Smooth muscle cell (in vitro differentiated cells): ENCODE results near the gene MAP6. TPM values are rescaled to one million over a fixed set of nuclear protein-coding genes. Genes with fewer than 3 reads are reported as not detected.

Experiments used
- DNase-seq: peaks from one replicate; lab custom pipeline; 2025; ENCODE audit not compliant: unreplicated experiment; lab: John Stamatoyannopoulos, UW
- H2AFZ ChIP-seq: fragments of 200-600 bp; sonication (generic); 2 replicates; pipeline ENCODE4 v1.6.0; 2016; ENCODE audit warnings: antibody characterized with exemption, low read depth, mild to moderate bottlenecking
- H3F3A ChIP-seq: fragments of 200-600 bp; sonication (generic); 2 replicates; pipeline ENCODE4 v1.6.0; 2017; ENCODE audit warnings: antibody characterized with exemption, low read depth
- H3K27ac ChIP-seq: fragments of 200-600 bp; sonication (generic); 2 replicates; pipeline ENCODE4 v1.5.1; 2016; ENCODE audit warnings: low read depth, mild to moderate bottlenecking
- H3K27me3 ChIP-seq: fragments of 200-600 bp; sonication (generic); 2 replicates; pipeline ENCODE4 v1.6.1; 2016; ENCODE audit warnings: low read depth, mild to moderate bottlenecking
- H3K36me3 ChIP-seq: fragments of 200-600 bp; sonication (generic); 2 replicates; pipeline ENCODE4 v1.5.1; 2016; ENCODE audit warnings: low read depth
- H3K4me1 ChIP-seq: fragments of 200-600 bp; sonication (generic); 2 replicates; pipeline ENCODE4 v1.5.1; 2016; ENCODE audit warnings: low read depth
- H3K4me2 ChIP-seq: fragments of 200-600 bp; sonication (generic); 2 replicates; pipeline ENCODE4 v1.6.0; 2016; ENCODE audit warnings: mild to moderate bottlenecking
- H3K4me3 ChIP-seq: fragments of 200-600 bp; sonication (generic); 2 replicates; pipeline ENCODE4 v1.5.1; 2016; ENCODE audit warnings: mild to moderate bottlenecking
- H3K79me2 ChIP-seq: fragments of 200-600 bp; sonication (generic); 2 replicates; pipeline ENCODE4 v1.6.0; 2016; ENCODE audit warnings: low read depth, mild to moderate bottlenecking
- H3K9ac ChIP-seq: fragments of 200-600 bp; sonication (generic); 2 replicates; pipeline ENCODE4 v1.6.0; 2016; ENCODE audit warnings: low read depth
- H3K9me3 ChIP-seq: fragments of 200-600 bp; sonication (generic); replicated peaks from 2 replicates; pipeline ENCODE4 v1.5.1; 2016; ENCODE audit warnings: low read depth
- H4K20me1 ChIP-seq: fragments of 200-600 bp; sonication (generic); 2 replicates; pipeline ENCODE4 v1.6.0; 2016; ENCODE audit warnings: low read depth
- WGBS: methylation state at CpG from one replicate; pipeline ENCODE4 v1.1.7; 2016; ENCODE audit warnings: low lambda C conversion rate; 5-methylcytosine and 5-hydroxymethylcytosine counted together
- polyA plus RNA-seq: library from polyadenylated mRNA; unstranded; fragments of >200 nt; fragmentation: Nextera tagmentation; extraction: Ambion mirVana; gene quantifications from 2 replicates; pipeline ENCODE4 v1.2.1, GENCODE V29; 2016
- total RNA-seq: library from RNA; depleted of rRNA; stranded (reverse); fragments of >200 nt; gene quantifications from 2 replicates; pipeline ENCODE4 v1.2.3, GENCODE V29; 2014
- TF ChIP-seq, protein P1 (sequence below): fragments of 200-600 bp; sonication (generic); IDR thresholded peaks from 2 replicates; pipeline ENCODE4 v1.5.1; 2017; ENCODE audit warnings: borderline replicate concordance, mild to moderate bottlenecking, antibody characterized with exemption; ENCODE audit not compliant: insufficient read depth, poor library complexity, severe bottlenecking

Gene MAP6
- total and polyA plus RNA-seq, 2 experiments from 2014 or later, result 0.22 to 0.43 TPM

DNA sequence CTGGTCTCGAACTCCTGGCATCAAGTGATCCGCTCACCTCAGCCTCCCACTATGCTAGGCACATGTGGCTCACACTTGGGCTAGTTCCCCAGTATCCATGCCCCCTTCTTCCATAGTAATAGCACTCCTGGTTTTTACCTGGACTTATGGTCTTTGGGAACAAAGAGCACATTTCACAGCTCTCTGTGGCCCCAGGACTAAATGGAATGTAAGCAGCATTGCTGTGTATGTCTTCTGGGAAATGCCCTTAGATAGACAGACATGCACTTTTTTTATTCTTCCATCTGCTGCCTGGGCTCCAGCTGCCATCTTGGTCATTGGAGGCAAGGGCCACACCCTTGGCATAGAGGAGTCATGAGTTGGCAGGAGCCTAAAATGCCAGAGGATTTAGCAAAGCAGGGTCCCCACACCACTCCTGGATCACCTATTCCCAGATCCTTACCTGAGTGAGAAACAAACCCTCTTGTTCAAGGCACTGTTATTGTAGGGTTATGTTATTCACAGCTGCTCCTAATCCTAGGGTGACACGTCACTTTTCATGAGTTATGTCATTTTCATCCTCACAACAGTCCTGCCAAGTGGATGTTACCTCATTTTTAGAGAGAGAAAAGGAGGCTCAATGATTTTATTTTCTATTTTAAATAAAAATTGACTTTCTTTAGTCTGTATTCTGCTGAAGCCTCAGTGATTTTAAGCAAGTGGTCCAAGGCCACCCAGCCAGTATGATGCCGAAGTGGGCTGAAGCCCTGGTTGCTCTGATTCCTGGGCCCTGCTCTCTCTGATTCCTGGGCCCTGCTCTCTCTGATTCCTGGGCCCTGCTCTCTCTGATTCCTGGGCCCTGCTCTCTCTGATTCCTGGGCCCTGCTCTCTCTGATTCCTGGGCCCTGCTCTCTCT, 127.4 kb downstream of the MAP6 start:
- no peaks in the 10 kb centered on the region for H3K4me1 ChIP-seq
- H3K27me3 ChIP-seq, result no peaks in the 10 kb centered on the region
- DNase-seq, result no peak
- H3K4me3 ChIP-seq, result no peak overlapping the region
- no peaks in the 10 kb centered on the region for H3K9me3 ChIP-seq
- no peaks in the 10 kb centered on the region for H3K36me3 ChIP-seq
- WGBS, result 98% methylated on average over 4 of the region's 4 CpGs
- H3F3A ChIP-seq, result no peaks in the 10 kb centered on the region
- no peak overlapping the region for H2AFZ ChIP-seq
- H3K4me2 ChIP-seq, result no peak overlapping the region
- H4K20me1 ChIP-seq, result no peaks in the 10 kb centered on the region
- H3K27ac ChIP-seq, result no peak overlapping the region
- TF ChIP-seq, protein P1, sequence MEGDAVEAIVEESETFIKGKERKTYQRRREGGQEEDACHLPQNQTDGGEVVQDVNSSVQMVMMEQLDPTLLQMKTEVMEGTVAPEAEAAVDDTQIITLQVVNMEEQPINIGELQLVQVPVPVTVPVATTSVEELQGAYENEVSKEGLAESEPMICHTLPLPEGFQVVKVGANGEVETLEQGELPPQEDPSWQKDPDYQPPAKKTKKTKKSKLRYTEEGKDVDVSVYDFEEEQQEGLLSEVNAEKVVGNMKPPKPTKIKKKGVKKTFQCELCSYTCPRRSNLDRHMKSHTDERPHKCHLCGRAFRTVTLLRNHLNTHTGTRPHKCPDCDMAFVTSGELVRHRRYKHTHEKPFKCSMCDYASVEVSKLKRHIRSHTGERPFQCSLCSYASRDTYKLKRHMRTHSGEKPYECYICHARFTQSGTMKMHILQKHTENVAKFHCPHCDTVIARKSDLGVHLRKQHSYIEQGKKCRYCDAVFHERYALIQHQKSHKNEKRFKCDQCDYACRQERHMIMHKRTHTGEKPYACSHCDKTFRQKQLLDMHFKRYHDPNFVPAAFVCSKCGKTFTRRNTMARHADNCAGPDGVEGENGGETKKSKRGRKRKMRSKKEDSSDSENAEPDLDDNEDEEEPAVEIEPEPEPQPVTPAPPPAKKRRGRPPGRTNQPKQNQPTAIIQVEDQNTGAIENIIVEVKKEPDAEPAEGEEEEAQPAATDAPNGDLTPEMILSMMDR, result no peak
- no peak overlapping the region for H3K9ac ChIP-seq
- no peaks in the 10 kb centered on the region for H3K79me2 ChIP-seq

DNA sequence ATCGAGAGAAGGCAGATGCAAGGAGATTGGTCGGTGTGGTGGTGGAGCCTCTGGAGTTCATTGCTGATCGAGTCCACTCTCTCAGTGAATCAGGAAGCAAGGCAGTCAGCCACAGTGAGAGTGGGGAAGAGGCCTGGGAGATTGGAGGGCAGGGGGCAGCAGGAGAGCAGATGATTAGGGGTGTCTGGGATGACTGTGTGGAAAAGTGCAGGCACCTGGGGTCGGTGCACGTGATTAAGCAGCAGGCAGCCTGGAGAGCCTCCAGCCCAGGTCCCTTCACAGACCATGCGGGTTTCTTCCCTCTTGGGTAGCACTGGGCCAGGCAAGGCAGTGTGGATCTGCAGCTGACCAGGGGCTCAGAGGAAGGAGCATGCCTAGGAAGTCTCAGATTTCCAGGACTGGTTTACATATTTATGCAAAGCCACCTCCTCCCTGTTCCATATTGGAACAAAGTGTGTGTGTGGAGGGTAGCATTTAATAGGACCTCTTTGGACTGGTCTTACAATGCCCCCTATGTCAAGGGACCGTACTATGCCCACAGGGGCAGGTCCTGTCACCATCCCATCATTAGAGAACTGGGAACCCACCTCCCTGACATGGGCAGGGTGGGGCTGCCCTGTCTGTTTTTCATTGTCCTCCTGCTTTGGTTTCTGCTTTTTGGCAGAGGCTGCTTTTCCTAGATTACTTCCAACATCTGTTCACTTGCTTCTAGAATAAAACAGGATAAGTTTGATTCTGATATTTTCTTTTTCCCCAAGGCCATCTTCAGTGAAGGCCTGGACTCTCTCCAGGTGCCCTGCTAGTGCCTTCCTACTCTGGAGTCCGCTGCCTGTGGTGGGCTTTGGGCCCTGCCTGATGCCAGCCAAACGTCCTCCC, 129.1 kb downstream of the MAP6 start:
- H4K20me1 ChIP-seq, result no peaks in the 10 kb centered on the region
- H3F3A ChIP-seq, result no peaks in the 10 kb centered on the region
- no peaks in the 10 kb centered on the region for H3K79me2 ChIP-seq
- no peaks in the 10 kb centered on the region for H3K4me1 ChIP-seq
- no peak for DNase-seq
- H3K27me3 ChIP-seq, result no peaks in the 10 kb centered on the region
- no peak overlapping the region for H3K27ac ChIP-seq
- no peak overlapping the region for H2AFZ ChIP-seq
- no peak overlapping the region for H3K4me3 ChIP-seq
- no peak overlapping the region for H3K4me2 ChIP-seq
- TF ChIP-seq, protein P1, result no peak
- H3K9ac ChIP-seq, result no peak overlapping the region
- no peaks in the 10 kb centered on the region for H3K9me3 ChIP-seq
- no peaks in the 10 kb centered on the region for H3K36me3 ChIP-seq
- WGBS, result 87% methylated on average over 8 of the region's 9 CpGs

DNA sequence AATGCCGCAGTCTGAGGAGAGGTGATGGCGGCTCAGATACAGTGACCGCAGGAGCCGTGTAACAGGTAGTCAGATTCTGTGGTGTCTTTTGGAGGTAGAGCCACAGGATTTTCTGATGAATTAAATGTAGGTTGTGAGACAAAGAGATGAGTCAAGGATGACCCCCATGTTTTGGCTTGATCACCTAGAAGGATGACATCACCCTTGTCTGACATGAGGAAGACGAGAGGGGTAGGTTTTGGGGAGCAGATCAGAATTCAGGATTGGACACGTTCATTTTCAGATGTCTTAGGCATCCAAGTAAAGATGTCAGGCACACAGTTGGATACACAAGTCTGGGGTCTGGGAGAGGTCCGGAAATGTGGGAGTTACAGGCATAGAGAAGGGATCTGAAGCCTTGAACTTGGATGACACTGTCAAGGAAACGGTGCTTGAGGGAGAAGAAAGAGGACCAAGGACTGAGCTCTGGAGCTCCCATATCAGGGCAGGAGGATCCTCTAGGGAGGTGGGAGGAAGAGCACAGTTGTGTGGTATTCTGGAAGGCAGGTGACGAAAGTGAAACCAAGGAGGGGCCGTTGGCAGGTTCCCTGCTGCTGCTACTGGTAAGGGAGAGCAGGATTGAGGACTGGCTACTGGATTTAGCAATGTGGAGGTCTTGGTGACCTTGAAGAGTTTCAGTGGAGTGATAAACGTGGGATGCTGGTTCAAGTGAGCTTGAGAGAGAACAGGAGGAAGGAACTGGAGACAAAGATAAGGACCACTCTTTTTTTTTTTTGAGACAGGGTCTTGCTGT, 130.5 kb downstream of the MAP6 start:
- Histone ChIP-seq H3K36me3 (no peaks in the 10 kb centered on the region), H3F3A (no peaks in the 10 kb centered on the region), H3K27me3 (no peaks in the 10 kb centered on the region), H3K4me2 (no peak overlapping the region), H3K4me3 (no peak overlapping the region), H3K9me3 (no peaks in the 10 kb centered on the region), H3K4me1 (no peaks in the 10 kb centered on the region), H3K79me2 (no peaks in the 10 kb centered on the region), H2AFZ (no peak overlapping the region), H3K27ac (no peak overlapping the region), H4K20me1 (no peaks in the 10 kb centered on the region), H3K9ac (no peak overlapping the region)
- TF ChIP-seq, protein P1, result no peak
- 90% methylated on average over 11 of the region's 11 CpGs for WGBS
- DNase-seq, result no peak
